Osteoblast (primary cell): ENCODE results near the gene TUBD1. TPM values are rescaled to one million over a fixed set of nuclear protein-coding genes. Genes with fewer than 3 reads are reported as not detected.

ENCODE experiments used
- DNase-seq: peaks from one replicate; pipeline ENCODE4 v3.0.0; 2011; ENCODE audit warnings: low spot score, mixed read lengths; ENCODE audit not compliant: insufficient read length; ENCODE audit errors: missing footprints
- H2AFZ ChIP-seq: 2 replicates; pipeline ENCODE4 v1.6.0; 2011; ENCODE audit warnings: mild to moderate bottlenecking, low read length
- H3K27ac ChIP-seq: 2 replicates; pipeline ENCODE4 v1.5.1; 2011; ENCODE audit warnings: mild to moderate bottlenecking, low read depth, low read length, moderate library complexity
- H3K27me3 ChIP-seq: 2 replicates; pipeline ENCODE4 v1.6.0; 2012; ENCODE audit warnings: mild to moderate bottlenecking, control low read depth, inconsistent platforms, low read length, moderate library complexity; ENCODE audit not compliant: insufficient read depth
- H3K36me3 ChIP-seq: 2 replicates; pipeline ENCODE4 v1.5.1; 2011; ENCODE audit warnings: mild to moderate bottlenecking, low read length, control low read depth, moderate library complexity; ENCODE audit not compliant: insufficient read depth
- H3K4me1 ChIP-seq: 2 replicates; pipeline ENCODE4 v1.5.1; 2011; ENCODE audit warnings: mild to moderate bottlenecking, low read length, control low read depth, moderate library complexity; ENCODE audit not compliant: insufficient read depth
- H3K4me2 ChIP-seq: 2 replicates; pipeline ENCODE4 v1.6.0; 2011; ENCODE audit warnings: mild to moderate bottlenecking, low read length; ENCODE audit not compliant: insufficient read depth
- H3K4me3 ChIP-seq: fragments of 200-600 bp; sonication (generic); 3 replicates; pipeline ENCODE4 v1.5.1; 2012; ENCODE audit warnings: mild to moderate bottlenecking, low read length, inconsistent platforms; ENCODE audit not compliant: insufficient read depth
- H3K79me2 ChIP-seq: 2 replicates; pipeline ENCODE4 v1.6.0; 2012; ENCODE audit warnings: mild to moderate bottlenecking, low read length, control low read depth, inconsistent platforms; ENCODE audit not compliant: insufficient read depth
- H3K9me3 ChIP-seq: 2 replicates; pipeline ENCODE4 v1.5.1; 2011; ENCODE audit warnings: low read depth, low read length, control low read depth
- H4K20me1 ChIP-seq: 2 replicates; pipeline ENCODE4 v1.6.0; 2012; ENCODE audit warnings: mild to moderate bottlenecking, low read length, control low read depth; ENCODE audit not compliant: insufficient read depth
- CTCF ChIP-seq: IDR thresholded peaks from 2 replicates; pipeline ENCODE4 v1.5.1; 2011; ENCODE audit warnings: mild to moderate bottlenecking, low read depth, low read length, moderate library complexity; ENCODE audit errors: extremely low read depth
- total RNA-seq: library from RNA; depleted of rRNA; stranded (reverse); fragments of >200 nt; gene quantifications from 2 replicates; pipeline ENCODE4 v1.2.3, GENCODE V29; 2012

Gene TUBD1
- total RNA-seq, 1 donor = 4.0 TPM

GRCh38 chr17:59832883-59833379, 59.8 kb downstream of the TUBD1 start:
- Histone ChIP-seq H3K4me1 (peaks cover 45% of the 10 kb centered on the region), H3K79me2 (peaks cover 39% of the 10 kb centered on the region), H3K36me3 (no peaks in the 10 kb centered on the region), H3K27me3 (no peaks in the 10 kb centered on the region), H3K4me3 (no peak overlapping the region), H3K9me3 (no peaks in the 10 kb centered on the region), H3K4me2 (no peak overlapping the region), H3K27ac (no peak overlapping the region), H4K20me1 (no peaks in the 10 kb centered on the region), H2AFZ (no peak overlapping the region)
- no peak for TF ChIP-seq CTCF
- DNase-seq = no peak

DNA sequence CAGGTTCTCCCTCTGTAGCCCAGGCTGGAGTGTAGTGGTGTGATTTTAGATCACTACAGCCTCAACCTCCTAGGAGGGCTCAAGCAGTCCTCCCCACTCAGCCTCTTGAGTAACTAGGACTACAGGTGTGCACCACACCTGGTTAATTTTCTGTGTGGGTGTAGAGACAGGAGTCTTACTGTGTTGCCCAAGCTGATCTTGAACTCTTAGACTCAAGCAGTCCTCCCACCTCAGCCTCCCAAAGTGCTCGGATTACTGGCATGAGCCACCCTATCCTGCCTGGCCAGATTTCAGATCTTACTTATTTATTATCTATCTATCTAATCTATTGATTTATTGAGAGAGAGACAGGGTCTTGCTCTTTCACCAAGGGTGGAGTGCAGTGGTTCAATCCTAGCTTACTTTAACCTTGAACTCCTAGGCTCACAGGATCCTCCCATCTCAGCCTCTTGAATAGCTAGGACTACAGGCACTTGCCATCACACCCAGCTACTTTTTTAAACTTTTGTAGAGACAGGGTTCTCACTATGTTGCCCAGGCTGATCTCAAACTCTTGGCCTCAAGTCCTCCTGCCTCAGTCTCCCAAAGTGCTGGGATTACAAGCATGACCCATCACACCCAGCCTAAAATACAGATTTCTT, 61.8 kb downstream of the TUBD1 start:
- no peaks in the 10 kb centered on the region for H3K9me3 ChIP-seq
- H4K20me1 ChIP-seq = no peaks in the 10 kb centered on the region
- peaks cover 47% of the 10 kb centered on the region for H3K79me2 ChIP-seq
- peaks cover 51% of the 10 kb centered on the region for H3K4me1 ChIP-seq
- H3K4me3 ChIP-seq = no peak overlapping the region
- no peak for DNase-seq
- H3K27ac ChIP-seq = peak overlapping the region; percentile 99
- TF ChIP-seq CTCF = no peak
- no peaks in the 10 kb centered on the region for H3K27me3 ChIP-seq
- no peak overlapping the region for H2AFZ ChIP-seq
- peak overlapping the region; percentile 86 for H3K4me2 ChIP-seq
- no peaks in the 10 kb centered on the region for H3K36me3 ChIP-seq

- Histone ChIP-seq H3K4me3 (peak overlapping the region; percentile 61), H3K4me1 (peaks cover 59% of the 10 kb centered on the region), H3K79me2 (peaks cover 44% of the 10 kb centered on the region), H3K36me3 (no peaks in the 10 kb centered on the region), H3K4me2 (peak overlapping the region; percentile 86), H4K20me1 (no peaks in the 10 kb centered on the region), H3K27me3 (no peaks in the 10 kb centered on the region), H2AFZ (no peak overlapping the region), H3K27ac (peak overlapping the region; percentile 99), H3K9me3 (no peaks in the 10 kb centered on the region)
- no peak for TF ChIP-seq CTCF
- DNase-seq = no peak
These were observed 62.6 kb downstream of the TUBD1 start for GRCh38 chr17:59830007-59830630.
